Skeletal muscle cell (primary cell): Measurements from ENCODE around the gene GLOD5.
A peak's percentile ranks its signal among the peaks of the same experiment; 100 is the strongest.

Experiments
- DNase-seq: peaks from one replicate; pipeline ENCODE4 v3.0.0-alpha.2; 2010; ENCODE audit warnings: low read depth
- H3K4me3 ChIP-seq: 2 replicates; pipeline ENCODE4 v1.5.1; 2011; ENCODE audit warnings: low read depth, mild to moderate bottlenecking, control low read depth, low read length, moderate library complexity

GLOD5 gene

DNA sequence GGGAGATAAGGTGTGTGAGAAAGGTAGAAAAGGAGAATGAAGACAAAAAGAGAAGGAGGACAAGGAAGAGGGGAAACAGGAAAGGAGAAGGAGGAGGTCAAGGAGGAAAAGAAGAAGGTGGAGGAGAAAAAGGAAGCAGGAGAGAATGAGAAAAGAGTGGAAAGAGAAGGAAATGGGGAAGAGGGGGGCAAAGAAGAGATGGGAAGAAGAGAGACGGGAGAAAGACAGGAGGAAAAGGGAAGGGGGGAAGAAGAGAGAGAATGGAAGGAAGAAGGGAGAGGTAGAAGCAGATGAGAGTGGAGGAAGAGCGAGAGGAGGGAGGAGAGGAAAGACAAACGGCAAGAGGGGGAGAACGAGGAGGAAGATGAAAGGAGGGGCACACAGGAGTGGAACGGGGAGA, 28.9 kb downstream of the GLOD5 start:
- no peak overlapping the region for H3K4me3 ChIP-seq
- no peak for DNase-seq

DNA sequence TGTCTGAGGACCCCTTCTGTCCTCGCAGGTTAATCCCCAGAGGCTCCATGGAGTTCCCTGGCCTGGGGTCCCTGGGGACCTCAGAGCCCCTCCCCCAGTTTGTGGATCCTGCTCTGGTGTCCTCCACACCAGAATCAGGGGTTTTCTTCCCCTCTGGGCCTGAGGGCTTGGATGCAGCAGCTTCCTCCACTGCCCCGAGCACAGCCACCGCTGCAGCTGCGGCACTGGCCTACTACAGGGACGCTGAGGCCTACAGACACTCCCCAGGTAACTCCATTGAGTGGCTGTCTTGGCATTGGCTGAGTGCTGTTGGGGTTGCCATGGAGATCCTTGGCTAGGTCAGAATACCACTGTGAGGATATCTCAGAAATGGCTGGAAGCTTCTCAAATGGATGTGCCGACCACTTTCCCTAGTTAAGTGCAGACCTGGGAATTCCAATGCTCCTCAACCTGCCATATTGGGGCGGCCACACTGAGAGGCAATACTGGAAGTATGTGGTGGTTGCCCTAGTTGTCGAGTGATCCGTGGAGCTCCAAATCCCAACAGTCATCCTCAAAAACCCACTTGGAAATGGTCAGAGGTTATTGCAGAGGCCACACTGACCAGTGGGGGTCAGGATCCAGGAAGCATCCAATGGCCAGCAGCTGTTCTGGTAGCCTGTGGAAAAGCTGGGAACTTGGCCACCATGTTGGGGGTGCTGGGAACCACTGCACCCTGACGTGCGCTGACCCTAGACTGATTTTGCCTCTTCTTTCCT, 29.7 kb downstream of the GLOD5 start:
- H3K4me3 ChIP-seq = no peak overlapping the region
- DNase-seq = no peak

GRCh38 chrX:48792219-48792618, 30.7 kb downstream of the GLOD5 start:
- H3K4me3 ChIP-seq = no peak overlapping the region
- DNase-seq = no peak

DNA sequence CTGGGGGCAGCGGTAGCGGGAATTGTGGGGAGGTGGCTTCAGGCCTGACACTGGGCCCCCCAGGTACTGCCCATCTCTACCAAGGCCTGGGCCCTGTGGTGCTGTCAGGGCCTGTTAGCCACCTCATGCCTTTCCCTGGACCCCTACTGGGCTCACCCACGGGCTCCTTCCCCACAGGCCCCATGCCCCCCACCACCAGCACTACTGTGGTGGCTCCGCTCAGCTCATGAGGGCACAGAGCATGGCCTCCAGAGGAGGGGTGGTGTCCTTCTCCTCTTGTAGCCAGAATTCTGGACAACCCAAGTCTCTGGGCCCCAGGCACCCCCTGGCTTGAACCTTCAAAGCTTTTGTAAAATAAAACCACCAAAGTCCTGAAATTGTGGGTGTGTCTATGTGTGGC, 32.4 kb downstream of the GLOD5 start:
- no peak for DNase-seq
- no peak overlapping the region for H3K4me3 ChIP-seq

- H3K4me3 ChIP-seq = no peak overlapping the region
- no peak for DNase-seq
Measured at GRCh38 chrX:48794340-48794910, 32.9 kb downstream of the GLOD5 start.

GRCh38 chrX:48794911-48795515, 33.5 kb downstream of the GLOD5 start:
- DNase-seq = peak; percentile 10
- no peak overlapping the region for H3K4me3 ChIP-seq

DNA sequence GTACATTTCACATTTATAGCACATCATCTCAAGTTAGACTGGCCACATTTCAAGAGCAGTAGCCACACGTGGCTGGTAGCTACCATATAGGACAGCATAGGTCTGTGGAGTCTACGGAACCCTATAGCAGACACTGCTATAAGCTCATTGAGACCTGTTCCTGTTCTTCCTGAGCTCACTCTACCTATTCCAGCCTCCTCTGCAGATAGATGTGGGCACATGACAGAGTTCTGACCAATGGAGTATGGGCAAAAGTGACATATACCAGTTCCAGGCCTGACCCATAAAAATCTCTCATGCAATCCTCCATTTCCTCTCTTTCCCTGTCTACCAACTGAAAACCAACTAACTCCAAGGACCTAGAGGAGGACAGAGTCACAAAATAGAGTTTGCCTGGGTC, 36.8 kb downstream of the GLOD5 start:
- no peak overlapping the region for H3K4me3 ChIP-seq
- no peak for DNase-seq

DNA sequence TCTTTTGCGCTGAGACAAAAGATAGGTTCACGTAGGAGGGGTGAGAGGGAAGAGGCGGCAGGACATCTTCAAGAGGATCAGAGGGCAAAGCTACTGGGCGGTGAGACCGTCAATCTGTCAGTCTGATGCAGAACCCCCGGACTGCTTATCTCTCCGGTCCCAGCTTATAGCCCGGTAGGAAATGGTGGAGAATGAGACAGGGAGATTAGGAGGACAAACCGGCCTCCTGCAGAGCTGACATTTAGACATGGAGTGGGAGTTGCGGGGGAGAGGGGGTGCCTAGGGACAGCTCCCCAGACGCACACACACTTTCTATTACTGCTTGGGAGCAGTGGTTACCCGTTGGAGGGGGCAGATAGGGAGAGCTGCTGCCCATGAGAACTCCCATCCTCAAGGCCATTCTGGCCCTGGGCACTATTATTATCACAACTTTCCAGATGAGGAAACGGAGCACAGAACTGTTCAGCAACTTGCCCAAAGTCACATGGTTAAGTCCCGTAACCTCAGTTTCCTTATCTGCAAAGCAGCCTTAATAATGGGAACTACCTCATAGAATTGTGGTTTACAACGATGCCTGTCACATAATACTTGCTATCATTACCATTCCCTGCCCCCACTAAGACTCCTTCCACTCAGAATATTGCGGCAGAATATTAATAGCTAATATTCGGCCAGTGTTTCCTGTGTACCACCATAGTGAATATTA, 39.2 kb downstream of the GLOD5 start:
- peak overlapping the region; percentile 60 for H3K4me3 ChIP-seq
- DNase-seq = no peak

- DNase-seq = peak; percentile 97
- peak within 1 kb of the TSS; percentile 68 for H3K4me3 ChIP-seq
Measured at GRCh38 chrX:48801280-48802088, 39.9 kb downstream of the GLOD5 start, which contains the start of gene HDAC6. TSS of gene HDAC6 (plus strand) at chrX:48802067. CDS start at chrX:48802693, 626 bp downstream.

DNA sequence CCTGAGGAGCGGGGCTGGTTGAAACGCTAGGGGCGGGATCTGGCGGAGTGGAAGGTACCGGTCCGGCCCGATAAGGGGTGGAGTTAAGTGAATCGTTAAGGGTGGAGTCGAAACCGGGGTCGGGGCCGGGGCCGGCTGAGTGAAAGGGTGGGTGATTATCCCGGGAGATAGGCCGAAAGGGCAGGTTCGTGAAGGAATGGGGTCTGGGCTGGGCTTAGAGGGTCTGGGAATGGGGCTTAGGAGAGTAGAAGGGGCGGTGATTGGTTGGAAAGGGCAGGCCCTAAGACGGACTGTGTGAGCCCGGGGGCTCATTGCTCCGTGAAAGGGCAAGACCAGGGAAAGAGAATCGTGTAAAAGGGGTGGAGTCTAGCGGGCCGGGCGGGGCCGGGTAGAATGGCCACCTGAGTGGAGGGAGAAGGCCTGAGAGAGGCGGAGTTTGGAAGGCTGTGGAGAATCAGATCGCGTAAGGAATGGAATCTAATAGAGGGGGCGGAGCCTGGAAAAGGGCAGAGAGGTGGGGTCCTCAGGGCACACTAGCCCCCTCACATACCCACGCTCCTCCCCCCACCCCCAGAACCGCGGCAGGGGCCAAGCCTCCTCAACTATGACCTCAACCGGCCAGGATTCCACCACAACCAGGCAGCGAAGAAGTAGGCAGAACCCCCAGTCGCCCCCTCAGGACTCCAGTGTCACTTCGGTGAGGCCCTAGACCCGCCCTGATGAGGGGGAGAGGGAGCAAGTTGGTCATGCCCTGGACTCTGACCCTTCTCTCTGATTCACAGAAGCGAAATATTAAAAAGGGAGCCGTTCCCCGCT, 40.8 kb downstream of the GLOD5 start:
- peak overlapping the region; percentile 68 for H3K4me3 ChIP-seq
- peak; percentile 30 for DNase-seq

DNA sequence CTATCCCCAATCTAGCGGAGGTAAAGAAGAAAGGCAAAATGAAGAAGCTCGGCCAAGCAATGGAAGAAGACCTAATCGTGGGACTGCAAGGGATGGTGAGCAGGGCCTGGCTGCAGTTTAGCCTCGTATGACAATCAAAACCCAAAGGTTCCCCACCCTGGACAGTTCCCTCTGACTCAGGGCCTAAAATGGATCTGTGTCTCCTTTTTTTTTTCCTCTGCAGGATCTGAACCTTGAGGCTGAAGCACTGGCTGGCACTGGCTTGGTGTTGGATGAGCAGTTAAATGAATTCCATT, 41.3 kb downstream of the GLOD5 start:
- H3K4me3 ChIP-seq = peak overlapping the region; percentile 68

DNA sequence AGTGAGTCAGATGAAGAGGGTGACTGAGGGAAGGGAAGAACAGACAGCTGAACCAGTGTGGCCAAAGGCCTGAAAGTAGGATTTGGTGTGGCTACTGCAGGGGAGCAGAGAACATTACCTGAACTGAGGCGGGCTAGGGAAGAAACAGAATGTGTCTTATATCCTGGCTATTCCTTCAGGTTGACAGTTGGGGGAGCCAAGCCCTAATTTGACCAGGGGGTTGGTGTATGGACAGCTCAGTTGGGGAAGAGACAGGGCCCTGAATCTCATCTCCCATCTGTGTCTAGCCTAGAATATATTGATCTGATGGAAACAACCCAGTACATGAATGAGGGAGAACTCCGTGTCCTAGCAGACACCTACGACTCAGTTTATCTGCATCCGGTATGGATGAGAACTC, 44.5 kb downstream of the GLOD5 start:
- H3K4me3 ChIP-seq = no peak overlapping the region
- DNase-seq = no peak

More for the DNA sequence above, 41.3 kb downstream of the GLOD5 start:
- DNase-seq = no peak

DNA sequence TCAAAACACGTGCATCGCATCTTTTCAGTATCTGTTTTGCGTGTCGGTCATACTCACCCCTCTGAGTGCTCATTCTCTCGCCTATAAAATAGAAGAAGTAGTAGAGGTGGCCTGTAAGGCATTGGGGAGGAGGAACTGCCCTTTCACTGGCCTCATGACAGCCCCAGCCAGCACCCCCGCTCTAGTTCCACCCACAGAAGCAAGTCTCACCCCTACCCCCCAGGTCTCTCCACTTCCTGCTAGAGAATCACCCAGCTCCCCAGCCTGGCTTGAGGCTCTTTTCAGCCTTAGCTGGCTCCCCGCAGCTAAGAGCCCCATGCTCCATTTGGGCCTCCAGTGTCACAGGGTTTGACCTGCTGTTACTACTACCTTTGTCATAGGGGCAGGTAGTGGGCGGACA, 52.1 kb downstream of the GLOD5 start:
- H3K4me3 ChIP-seq = no peak overlapping the region
- DNase-seq = no peak

GRCh38 chrX:48814722-48815121, 53.2 kb downstream of the GLOD5 start:
- no peak overlapping the region for H3K4me3 ChIP-seq
- DNase-seq = no peak

DNA sequence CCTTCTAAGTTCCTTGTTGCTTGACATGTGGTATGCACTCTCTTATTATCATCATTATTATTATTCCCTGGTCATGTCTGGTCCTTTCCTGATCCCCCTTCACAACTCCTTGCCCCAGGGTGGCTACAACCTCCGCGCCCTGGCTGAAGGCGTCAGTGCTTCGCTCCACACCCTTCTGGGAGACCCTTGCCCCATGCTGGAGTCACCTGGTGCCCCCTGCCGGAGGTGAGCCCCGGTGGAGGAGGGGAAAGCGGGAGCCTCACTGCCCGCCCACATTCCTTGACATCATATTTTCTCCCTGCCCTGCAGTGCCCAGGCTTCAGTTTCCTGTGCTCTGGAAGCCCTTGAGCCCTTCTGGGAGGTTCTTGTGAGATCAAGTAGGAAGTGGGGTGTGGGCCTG, 53.7 kb downstream of the GLOD5 start:
- no peak for DNase-seq
- no peak overlapping the region for H3K4me3 ChIP-seq

- no peak overlapping the region for H3K4me3 ChIP-seq
- no peak for DNase-seq
Measured at GRCh38 chrX:48816014-48816810, 54.7 kb downstream of the GLOD5 start.

GRCh38 chrX:48818098-48818497, 56.6 kb downstream of the GLOD5 start:
- H3K4me3 ChIP-seq = no peak overlapping the region
- no peak for DNase-seq

DNA sequence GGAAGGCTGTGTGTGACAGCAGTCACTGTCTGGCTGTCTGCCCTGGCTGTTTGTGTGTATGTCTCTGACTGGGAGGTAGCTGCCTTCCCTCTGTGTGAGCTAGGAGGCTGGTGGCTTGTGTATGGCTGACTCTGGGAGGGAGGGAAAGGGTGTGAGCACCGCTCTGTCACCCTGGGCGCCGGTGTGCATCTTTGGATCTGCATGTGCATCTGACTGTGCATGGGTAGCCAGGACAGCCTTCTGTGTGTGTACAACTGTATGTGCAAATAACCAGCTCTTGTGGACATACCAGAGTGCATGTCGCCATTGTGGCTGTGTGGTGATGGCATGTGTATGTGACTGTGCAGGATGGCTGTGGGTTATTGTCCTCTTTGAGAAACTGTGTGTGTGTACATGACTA, 57.3 kb downstream of the GLOD5 start:
- no peak for DNase-seq
- H3K4me3 ChIP-seq = no peak overlapping the region
